Jurkat, Clone E6-1 (cell line): ENCODE results near the gene SMIM36.
A peak's percentile ranks its signal among the peaks of the same experiment; 100 is the strongest.
"Not testable (repeated sequence)": the region's sequence is repeated elsewhere in the genome, so short reads cannot be mapped to it uniquely, and the experiment has no call there.

Experiments
- DNase-seq: peaks from one replicate; pipeline ENCODE4 v3.0.0-alpha.2; 2011; ENCODE audit warnings: low read depth, low spot score
- H3K4me3 ChIP-seq: 2 replicates; pipeline ENCODE4 v1.5.1; 2011; ENCODE audit warnings: mild to moderate bottlenecking, low read length, control low read depth, moderate library complexity

SMIM36 gene

GRCh38 chr17:55513885-55514590 lies 2.8 kb upstream of the SMIM36 start:
- peak; percentile 75 for DNase-seq
- H3K4me3 ChIP-seq, result no peak overlapping the region

GRCh38 chr17:55507669-55508068 lies 3.6 kb downstream of the SMIM36 start:
- not testable (repeated sequence) for DNase-seq

GRCh38 chr17:55501626-55502025 lies 9.6 kb downstream of the SMIM36 start:
- not testable (repeated sequence) for H3K4me3 ChIP-seq, DNase-seq

More at GRCh38 chr17:55507669-55508068, 3.6 kb downstream of the SMIM36 start:
- not testable (repeated sequence) for H3K4me3 ChIP-seq

- no peak for DNase-seq
- H3K4me3 ChIP-seq, result no peak overlapping the region
Measured at GRCh38 chr17:55500103-55500502, 11.1 kb downstream of the SMIM36 start.

GRCh38 chr17:55496094-55496881 lies 15.0 kb downstream of the SMIM36 start:
- H3K4me3 ChIP-seq, result no peak overlapping the region

GRCh38 chr17:55495239-55495638 lies 16.0 kb downstream of the SMIM36 start:
- H3K4me3 ChIP-seq, result no peak overlapping the region
- DNase-seq, result no peak

More at GRCh38 chr17:55496094-55496881, 15.0 kb downstream of the SMIM36 start:
- peak; percentile 5 for DNase-seq

GRCh38 chr17:55492781-55493341 lies 18.4 kb downstream of the SMIM36 start:
- no peak for DNase-seq
- no peak overlapping the region for H3K4me3 ChIP-seq

GRCh38 chr17:55490376-55490775 lies 20.9 kb downstream of the SMIM36 start:
- no peak for DNase-seq
- no peak overlapping the region for H3K4me3 ChIP-seq

- no peak for DNase-seq
- H3K4me3 ChIP-seq, result no peak overlapping the region
Measured at GRCh38 chr17:55487695-55488432, 23.4 kb downstream of the SMIM36 start.

- no peak for DNase-seq
- H3K4me3 ChIP-seq, result no peak overlapping the region
Measured at GRCh38 chr17:55484575-55484974, 26.7 kb downstream of the SMIM36 start.

- H3K4me3 ChIP-seq, result no peak overlapping the region
- DNase-seq, result no peak
Measured at GRCh38 chr17:55482591-55483389, 28.5 kb downstream of the SMIM36 start.

- DNase-seq, result no peak
- H3K4me3 ChIP-seq, result no peak overlapping the region
Measured at GRCh38 chr17:55480631-55481315, 30.5 kb downstream of the SMIM36 start.

GRCh38 chr17:55479903-55480302 lies 31.3 kb downstream of the SMIM36 start:
- no peak for DNase-seq
- H3K4me3 ChIP-seq, result no peak overlapping the region

- no peak overlapping the region for H3K4me3 ChIP-seq
- no peak for DNase-seq
Measured at GRCh38 chr17:55478971-55479370, 32.3 kb downstream of the SMIM36 start.

GRCh38 chr17:55466671-55467070 lies 44.6 kb downstream of the SMIM36 start:
- no peak overlapping the region for H3K4me3 ChIP-seq

GRCh38 chr17:55465771-55466170 lies 45.5 kb downstream of the SMIM36 start:
- DNase-seq, H3K4me3 ChIP-seq: not testable (repeated sequence)

More at GRCh38 chr17:55466671-55467070, 44.6 kb downstream of the SMIM36 start:
- DNase-seq, result no peak

- no peak overlapping the region for H3K4me3 ChIP-seq
- DNase-seq, result no peak
Measured at GRCh38 chr17:55463600-55463999, 47.7 kb downstream of the SMIM36 start.

- no peak for DNase-seq
- H3K4me3 ChIP-seq, result no peak overlapping the region
Measured at GRCh38 chr17:55462711-55463110, 48.5 kb downstream of the SMIM36 start.
